ENCODE measurements around the gene NEK3.
"Not testable (repeated sequence)": the region's sequence is repeated elsewhere in the genome, so short reads cannot be mapped to it uniquely, and the experiment has no call there.

NEK3 gene

DNA sequence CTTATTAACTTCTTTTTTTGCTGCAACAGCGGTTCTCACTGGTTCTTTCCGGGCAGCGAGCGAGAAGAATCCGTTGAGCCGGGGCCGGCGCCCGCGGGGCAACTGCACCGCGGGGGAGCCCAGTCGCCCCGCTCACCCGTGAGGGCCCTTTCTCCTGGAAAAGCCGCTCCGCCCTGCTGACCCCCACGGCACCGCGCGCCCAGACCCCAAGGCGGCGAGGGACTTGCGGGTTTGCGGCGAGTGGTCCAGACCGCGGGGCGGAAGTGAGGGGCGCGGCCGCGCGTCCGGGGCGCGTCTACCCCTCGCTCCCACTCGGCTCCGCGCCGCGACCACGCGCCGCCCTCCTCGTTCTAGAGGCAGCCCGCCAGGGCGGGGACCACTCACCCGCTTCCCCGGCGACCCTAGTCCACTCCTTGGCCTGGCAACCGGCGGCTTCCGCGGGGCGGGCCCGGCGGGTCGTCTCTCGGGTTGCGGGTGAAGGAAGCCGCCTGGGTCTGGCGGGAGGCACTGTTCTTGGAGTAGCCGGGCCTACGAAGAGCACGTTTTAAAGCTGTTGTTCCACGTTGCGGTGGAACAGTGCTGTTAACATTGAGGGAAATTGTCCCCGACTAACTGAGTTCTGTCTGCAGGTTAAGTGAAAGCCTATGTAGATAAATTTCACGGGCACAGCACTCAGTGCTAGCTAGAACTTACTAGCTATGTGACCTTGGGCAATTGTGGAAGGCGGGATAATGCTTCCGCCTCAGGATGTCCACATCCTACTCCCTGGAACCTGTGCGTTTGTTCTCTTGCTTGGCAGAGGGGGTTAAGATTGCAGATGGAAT, at the start of gene NEK3:
NEK3 (minus strand) TSS at position 439 of the 824 bp plus-strand sequence. CDS start 3,406 bp downstream, outside the sequence.
- in situ Hi-C loops (cut with MboI; ENCODE audit: low sequenced_read_pairs), result no loop called here

DNA sequence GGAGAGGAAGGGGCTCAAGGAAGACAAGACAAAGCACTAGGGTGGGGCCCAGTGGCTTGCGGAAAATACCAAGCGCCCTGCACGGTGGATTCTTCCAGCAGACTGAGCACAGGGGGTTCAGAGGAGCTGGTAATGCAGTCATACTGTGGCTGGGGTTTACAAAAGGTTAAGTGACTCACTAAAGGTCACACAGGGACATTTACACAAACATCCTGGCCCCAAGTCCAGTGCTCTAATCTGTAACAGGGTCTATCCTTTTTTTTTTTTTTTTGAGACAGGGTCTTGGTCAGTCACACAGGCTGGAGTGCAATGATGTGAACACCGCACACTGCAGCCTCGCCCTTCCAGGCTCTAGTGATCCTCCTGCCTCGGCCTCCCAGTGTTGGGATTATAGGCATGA, 49.0 kb upstream of the NEK3 start:
- in situ Hi-C loops (cut with MboI; ENCODE audit: low sequenced_read_pairs), result loop anchor here (10.0 kb wide), 1 partner anchor 204 kb away; no protein-coding TSS in a partner anchor

DNA sequence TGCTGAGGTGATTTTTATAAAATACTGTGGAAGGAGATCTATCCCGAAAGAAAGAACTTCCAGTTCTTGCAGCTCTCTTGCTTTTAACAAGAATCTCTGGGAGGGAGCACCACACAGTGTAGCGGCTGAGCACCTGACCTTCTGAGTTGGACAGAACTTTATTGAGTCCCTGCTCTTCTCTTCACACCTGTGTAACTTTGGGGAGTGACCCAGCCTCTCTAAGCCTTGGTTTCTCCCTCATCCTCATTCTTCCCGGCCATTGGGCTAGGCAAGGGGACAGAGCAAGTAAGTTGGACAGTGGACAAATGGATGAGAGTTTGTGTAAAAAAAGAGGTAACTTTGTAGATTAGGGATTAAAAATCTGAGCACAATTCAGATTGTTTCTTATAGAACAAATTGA, 48.5 kb upstream of the NEK3 start:
- in situ Hi-C loops (cut with MboI; ENCODE audit: low sequenced_read_pairs), result loop anchor here (10.0 kb wide), 1 partner anchor 203 kb away; no protein-coding TSS in a partner anchor

GRCh38 chr13:52207337-52207736, 47.9 kb upstream of the NEK3 start:
- in situ Hi-C loops (cut with MboI; ENCODE audit: low sequenced_read_pairs), result loop anchor here (10.0 kb wide), 1 partner anchor 203 kb away; no protein-coding TSS in a partner anchor

- in situ Hi-C loops (cut with MboI; ENCODE audit: low sequenced_read_pairs), result loop anchor here (10.0 kb wide), 1 partner anchor 200 kb away; no protein-coding TSS in a partner anchor
Observed at GRCh38 chr13:52204546-52204945, 45.1 kb upstream of the NEK3 start.

DNA sequence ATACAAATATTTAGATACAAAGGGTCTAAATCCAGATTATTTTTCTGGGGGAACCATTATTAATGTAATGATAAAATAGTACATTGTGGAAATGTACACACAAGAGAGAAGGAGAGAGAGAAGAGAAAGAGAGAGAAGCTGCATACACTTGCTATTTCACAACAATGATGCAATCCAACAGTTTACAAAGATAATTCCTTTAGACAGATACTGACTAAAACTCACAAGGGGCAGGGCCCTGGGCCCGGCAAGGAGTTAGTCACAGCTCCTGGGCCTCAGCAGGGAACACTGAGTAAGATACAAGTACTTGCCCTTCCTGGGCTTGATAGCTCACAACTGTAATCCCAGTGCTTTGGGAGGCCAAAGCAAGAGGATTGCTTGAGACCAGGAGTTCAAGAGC, 44.5 kb upstream of the NEK3 start:
- in situ Hi-C loops (cut with MboI; ENCODE audit: low sequenced_read_pairs), result loop anchor here (10.0 kb wide), 1 partner anchor 199 kb away; no protein-coding TSS in a partner anchor

DNA sequence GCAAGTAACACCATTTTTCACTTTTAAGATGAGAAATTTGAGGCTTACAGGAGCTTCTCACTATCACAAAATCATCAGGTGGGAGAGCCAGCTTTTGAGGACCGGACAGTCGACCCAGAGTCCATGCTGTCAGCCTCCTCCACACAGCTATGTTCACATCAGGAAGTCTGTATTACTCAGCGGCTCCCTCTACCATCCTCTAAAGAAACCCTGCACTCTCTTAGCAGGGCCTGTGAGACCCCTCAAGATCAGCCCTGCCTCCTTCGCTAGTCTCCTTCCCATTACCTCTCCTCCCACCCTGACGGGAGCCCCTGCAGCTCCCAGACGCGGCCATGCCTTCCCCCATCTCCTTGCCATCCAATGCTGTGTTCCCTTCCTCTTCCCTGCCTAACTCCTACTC, 43.1 kb upstream of the NEK3 start:
- in situ Hi-C loops (cut with MboI; ENCODE audit: low sequenced_read_pairs), result loop anchor here (10.0 kb wide), 1 partner anchor 198 kb away; no protein-coding TSS in a partner anchor

DNA sequence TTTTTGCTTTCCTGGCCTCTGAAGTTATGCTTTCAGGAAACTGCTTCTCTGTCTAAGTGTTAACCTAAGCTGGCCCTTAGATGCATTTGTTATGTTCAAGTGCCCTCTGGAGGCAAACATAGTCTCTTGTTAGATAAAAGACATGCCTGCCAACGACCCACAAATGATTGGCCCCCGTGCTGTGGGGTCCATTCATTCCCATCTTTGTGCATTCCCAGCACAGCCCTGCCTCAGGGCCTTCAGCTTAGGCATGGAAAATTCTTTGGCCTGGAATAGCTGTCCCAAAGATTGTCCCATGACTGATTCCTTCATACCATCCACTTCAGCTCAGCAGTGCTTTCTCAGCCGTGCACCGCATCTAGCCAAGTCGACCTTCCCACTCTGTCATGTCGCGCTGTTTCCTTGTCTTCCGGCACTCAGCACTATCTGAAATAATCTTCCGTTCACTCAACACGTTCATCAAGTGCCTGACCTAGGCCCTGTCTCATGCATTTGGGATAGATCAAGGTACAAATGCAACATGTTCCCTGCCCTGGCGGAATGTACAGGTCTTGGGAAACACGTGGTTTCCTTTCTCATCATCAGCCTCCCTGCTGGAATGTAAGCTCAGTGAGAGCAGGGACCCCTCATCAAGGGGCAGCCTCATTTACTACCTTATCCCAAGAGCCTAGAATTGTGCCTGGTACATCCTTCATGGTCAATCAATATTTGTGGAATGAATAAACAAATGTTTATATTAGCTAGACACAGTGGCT, 42.2 kb upstream of the NEK3 start:
- in situ Hi-C loops (cut with MboI; ENCODE audit: low sequenced_read_pairs), result loop anchor here (10.0 kb wide), 1 partner anchor 197 kb away; no protein-coding TSS in a partner anchor

GRCh38 chr13:52195401-52195837, 36.0 kb upstream of the NEK3 start:
- in situ Hi-C loops (cut with MboI; ENCODE audit: low sequenced_read_pairs), result no loop called here

DNA sequence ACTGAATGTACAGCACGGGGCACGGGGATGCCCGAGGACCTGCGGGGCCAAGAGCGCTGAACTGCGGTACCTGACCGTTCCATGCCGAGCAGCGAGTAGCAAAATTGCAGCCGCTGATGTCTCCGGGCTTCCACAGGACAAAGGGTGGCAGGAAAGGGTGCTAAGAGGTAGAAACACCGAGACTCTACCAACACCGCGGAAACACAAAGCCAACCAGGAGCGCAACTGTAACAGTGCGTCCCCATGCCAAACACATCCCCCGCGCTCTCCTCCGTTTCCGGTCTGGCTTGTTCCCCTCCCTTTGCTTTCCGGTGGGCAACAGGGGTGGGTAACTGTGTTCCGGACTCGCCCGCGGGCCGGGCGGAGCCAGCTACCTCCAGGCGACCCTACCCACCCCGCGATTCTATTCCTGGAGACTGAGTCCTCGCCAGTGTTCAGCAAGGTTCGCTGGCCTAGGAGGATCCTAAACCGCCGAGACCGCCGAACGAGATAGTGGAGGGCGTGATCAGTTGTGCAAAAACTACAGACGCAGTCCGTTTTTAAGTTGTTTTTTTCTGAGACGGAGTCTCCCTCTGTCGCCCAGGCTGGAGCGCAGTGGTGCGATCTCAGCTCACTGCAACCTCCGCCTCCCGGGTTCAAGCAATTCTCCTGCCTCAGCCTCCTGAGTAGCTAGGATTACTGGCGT, 34.9 kb upstream of the NEK3 start:
- in situ Hi-C loops (cut with MboI; ENCODE audit: low sequenced_read_pairs), result no loop called here

DNA sequence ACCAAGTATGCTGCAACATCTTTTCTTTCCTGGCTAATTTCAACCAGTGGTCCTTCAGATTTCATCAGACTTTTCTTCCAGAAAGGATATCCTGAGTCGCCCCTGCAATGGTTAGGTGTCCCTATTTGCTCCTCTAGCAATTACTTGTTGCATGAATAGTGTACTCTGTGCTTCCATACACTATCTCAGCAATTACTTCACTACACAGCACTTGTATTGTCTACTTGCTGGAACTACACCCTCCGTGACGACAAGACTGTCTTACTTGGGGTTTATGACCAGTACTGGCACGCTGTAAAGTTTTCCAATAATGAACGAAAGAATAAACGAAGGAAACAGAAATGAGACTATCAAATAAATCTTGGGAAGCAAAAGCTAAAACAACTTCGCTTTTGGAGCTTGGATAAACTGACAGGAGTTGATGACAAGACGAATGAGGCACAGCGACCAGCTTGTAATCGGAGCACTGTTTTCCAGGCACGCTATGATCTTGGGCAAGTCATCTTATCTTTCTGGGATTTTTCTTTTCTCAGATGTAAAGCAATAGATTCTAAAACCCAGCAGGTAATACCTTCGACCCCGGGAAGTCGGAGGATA, 34.3 kb upstream of the NEK3 start:
- in situ Hi-C loops (cut with MboI; ENCODE audit: low sequenced_read_pairs), result not testable (repeated sequence)

DNA sequence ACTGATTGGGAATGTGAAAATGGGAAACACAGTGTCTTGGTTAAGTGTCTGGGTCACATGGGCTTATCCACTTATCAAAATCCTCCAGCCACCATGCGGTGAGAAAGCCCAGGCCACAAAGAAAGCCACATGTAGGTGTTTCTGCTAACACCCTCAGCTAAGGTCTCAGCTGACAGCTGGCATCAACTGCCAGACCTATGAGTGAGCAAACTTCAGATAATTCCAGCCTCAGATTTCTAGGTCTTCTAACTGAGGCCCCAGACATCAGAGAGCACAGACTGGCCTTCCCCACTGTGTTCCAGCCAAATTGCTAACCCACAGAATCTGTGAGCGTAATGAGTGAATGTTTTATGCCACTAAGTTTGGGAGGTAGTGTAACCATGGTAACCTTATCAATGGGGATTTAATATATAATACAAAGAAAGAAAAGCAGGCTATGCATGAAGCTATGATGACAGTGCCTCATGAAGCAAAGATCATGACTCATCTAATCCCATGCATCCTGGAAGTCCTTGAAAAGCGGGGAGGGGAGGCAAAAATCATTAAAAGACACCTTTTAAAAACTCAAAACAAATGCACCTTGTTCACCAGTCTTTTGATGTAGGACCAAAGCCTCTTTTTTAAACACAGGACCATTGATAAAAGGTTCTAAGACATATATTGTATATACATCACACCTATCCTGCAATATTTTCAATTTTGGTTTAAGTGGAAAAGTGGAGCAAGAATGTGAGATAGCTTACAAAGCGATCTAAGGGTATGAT, 28.2 kb upstream of the NEK3 start:
- in situ Hi-C loops (cut with MboI; ENCODE audit: low sequenced_read_pairs), result not testable (repeated sequence)

DNA sequence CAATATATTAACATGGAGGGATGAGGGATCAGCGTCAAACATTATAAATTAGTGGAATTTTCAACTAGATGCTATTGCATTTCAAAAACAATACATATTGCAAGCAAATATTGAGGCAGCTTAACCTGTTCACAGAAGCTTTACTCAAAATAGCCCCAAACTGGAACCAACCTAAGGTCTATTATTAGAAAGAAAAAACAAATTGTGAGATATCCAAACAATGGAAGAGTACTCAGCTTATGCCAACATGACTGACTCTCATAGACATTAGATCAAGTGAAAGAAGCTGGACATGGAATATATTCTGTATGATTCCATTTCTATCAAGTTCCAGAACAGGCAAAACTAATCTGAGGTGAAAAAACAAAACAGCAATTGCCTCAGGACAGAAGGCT, 27.6 kb upstream of the NEK3 start:
- in situ Hi-C loops (cut with MboI; ENCODE audit: low sequenced_read_pairs), result no loop called here

DNA sequence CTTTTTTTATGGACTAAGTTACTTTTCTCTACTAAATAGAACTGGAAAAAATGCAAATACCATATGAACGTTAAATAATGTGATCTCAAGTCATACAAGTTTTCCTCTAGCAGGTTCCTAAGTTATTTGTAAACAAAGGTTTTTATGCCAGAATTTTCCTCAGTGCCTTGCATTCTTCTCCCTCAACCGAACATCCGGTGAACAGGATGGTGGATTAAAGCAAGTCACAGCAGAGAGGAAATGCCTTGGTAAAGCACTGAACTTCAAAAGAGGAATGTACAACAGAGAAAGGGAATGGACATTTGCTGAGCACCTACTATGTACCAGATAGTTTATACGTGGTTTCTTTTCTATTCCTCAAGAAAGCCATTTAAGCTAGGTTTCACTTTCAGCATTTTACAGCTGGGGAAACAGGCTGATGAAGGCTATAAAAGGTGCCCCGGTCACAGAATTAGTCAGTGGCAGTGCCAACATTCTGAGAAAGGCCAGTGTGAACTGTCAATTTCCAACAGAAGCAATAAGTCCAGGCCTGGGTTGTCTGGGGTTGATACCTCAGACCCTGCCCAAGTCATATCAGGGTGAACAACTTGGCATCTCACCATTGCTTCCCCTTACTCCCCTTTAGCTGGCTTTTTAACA, 22.0 kb upstream of the NEK3 start:
- in situ Hi-C loops (cut with MboI; ENCODE audit: low sequenced_read_pairs), result not testable (repeated sequence)

GRCh38 chr13:52179925-52180324, 20.5 kb upstream of the NEK3 start:
- in situ Hi-C loops (cut with MboI; ENCODE audit: low sequenced_read_pairs), result no loop called here

GRCh38 chr13:52177276-52177675, 17.9 kb upstream of the NEK3 start:
- in situ Hi-C loops (cut with MboI; ENCODE audit: low sequenced_read_pairs), result no loop called here

DNA sequence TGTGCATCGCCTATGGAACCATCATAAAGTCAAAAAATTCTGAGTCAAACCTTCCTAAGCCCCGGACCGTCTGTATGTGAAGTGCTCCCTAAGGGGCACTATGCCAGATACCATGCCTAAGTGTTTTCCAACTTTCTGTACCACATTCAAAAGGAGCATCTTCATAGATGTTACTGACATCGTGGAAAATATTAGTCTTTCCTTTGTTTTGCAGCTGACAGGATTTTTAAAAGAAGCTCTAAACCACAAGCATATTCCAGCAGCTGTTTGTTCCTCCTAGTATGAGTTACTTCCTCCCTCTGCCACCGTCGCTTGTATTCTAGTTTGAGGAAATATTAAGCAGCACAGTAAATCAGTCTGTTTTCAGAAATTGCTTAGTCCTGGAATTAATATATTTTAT, 14.6 kb upstream of the NEK3 start:
- in situ Hi-C loops (cut with MboI; ENCODE audit: low sequenced_read_pairs), result not testable (repeated sequence)

DNA sequence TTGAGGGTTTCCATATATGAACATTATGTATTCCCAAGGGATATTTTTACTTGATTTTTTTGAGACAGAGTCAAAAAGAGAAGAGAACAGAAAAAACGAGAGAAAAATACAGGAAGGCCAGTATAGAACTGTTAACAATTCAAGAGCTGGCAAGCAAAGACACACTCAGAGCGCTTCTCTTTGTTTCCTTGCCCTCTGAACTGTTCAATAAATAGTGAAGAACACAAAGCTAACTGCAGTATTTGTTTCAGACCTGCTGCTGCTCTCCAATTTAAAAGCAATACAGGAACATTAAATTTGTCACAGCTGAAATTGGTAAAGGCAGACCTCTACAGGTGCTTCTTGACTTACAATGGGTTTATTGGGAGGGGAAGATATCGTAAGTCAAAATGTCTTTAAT, 14.0 kb upstream of the NEK3 start:
- in situ Hi-C loops (cut with MboI; ENCODE audit: low sequenced_read_pairs), result no loop called here

DNA sequence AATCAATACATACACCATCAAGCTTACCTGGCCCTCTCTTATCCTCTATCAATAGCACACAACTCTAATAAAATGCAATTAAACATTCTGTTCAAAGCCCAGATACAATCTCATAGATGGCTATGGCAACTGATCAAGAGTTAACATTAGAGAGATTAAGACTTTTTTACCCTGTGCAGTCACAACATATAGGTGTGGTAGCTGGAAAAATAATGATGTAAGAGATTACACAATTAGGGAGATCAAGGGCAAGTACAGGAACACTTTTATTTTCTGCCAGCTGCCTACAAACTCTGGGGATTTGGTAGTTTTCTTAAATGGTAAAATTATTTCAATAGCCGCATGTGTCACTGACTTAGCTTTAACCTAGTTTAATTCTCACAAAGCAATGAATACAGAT, 12.3 kb upstream of the NEK3 start:
- in situ Hi-C loops (cut with MboI; ENCODE audit: low sequenced_read_pairs), result not testable (repeated sequence)
